SU-DHL-6 (cell line): ENCODE measurements around the gene GNG5.

ENCODE experiments used
- EZH2phosphoT487 ChIP-seq: fragments of 200-600 bp; sonication (generic), shearing (Covaris generic); conservative IDR thresholded peaks from 2 replicates; pipeline ENCODE4 v1.6.1; 2018; ENCODE audit warnings: mild to moderate bottlenecking, antibody characterized with exemption, low read length, moderate library complexity, mixed read lengths
- TF ChIP-seq, protein P1 (sequence below): fragments of 200-600 bp; sonication (generic); IDR thresholded peaks from one replicate; pipeline ENCODE4 v1.5.1; 2017; ENCODE audit warnings: antibody characterized with exemption, mild to moderate bottlenecking, low read length, moderate library complexity; ENCODE audit not compliant: insufficient read depth, poor library complexity, severe bottlenecking

DNA sequence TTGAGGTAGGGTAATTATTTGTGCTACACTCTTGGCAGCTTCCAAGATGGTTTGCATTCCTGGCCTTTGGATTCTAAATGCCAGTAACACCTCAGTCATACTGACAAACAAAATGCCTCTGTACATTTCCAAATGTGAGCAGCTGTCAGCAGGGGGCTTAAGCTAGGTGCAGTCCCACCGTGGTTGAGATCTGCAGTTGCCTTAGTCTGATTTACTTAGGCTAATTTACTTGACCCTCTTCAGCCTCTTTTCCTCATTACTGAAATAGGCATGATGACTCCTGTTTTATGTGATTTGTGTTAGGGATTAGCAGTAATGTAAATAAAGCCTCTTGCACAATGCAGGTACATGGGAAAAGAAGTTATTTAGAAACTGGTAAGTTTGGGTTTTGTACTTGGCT, 13.7 kb downstream of the GNG5 start:
- TF ChIP-seq, protein P1, sequence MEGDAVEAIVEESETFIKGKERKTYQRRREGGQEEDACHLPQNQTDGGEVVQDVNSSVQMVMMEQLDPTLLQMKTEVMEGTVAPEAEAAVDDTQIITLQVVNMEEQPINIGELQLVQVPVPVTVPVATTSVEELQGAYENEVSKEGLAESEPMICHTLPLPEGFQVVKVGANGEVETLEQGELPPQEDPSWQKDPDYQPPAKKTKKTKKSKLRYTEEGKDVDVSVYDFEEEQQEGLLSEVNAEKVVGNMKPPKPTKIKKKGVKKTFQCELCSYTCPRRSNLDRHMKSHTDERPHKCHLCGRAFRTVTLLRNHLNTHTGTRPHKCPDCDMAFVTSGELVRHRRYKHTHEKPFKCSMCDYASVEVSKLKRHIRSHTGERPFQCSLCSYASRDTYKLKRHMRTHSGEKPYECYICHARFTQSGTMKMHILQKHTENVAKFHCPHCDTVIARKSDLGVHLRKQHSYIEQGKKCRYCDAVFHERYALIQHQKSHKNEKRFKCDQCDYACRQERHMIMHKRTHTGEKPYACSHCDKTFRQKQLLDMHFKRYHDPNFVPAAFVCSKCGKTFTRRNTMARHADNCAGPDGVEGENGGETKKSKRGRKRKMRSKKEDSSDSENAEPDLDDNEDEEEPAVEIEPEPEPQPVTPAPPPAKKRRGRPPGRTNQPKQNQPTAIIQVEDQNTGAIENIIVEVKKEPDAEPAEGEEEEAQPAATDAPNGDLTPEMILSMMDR, result no peak
- no peak for TF ChIP-seq EZH2phosphoT487
